Measurements from ENCODE around the gene RPS27.
"Not testable (repeated sequence)": the region's sequence is repeated elsewhere in the genome, so short reads cannot be mapped to it uniquely, and the experiment has no call there.

The RPS27 gene

GRCh38 chr1:154014154-154014907 is 23.8 kb downstream of the RPS27 start:
- H3K4me3 ChIP-seq (ENCODE audit: low read depth, low read length), result no peak overlapping the region
- TF ChIP-seq CTCF (IDR thresholded peaks at IDR 0.05; ENCODE audit: low read depth, low read length), result no peak

- no peak for TF ChIP-seq CTCF (IDR thresholded peaks at IDR 0.05; ENCODE audit: low read depth, low read length)
- no peak overlapping the region for H3K4me3 ChIP-seq (ENCODE audit: low read depth, low read length)
Observed at GRCh38 chr1:154019269-154019668, 28.7 kb downstream of the RPS27 start.

GRCh38 chr1:154019940-154020339 is 29.4 kb downstream of the RPS27 start:
- TF ChIP-seq CTCF (IDR thresholded peaks at IDR 0.05; ENCODE audit: low read depth, low read length), result no peak
- no peak overlapping the region for H3K4me3 ChIP-seq (ENCODE audit: low read depth, low read length)

- not testable (repeated sequence) for H3K4me3 ChIP-seq (ENCODE audit: low read depth, low read length)
Observed at GRCh38 chr1:154033697-154034096, 43.1 kb downstream of the RPS27 start.

Data from WI38 (cell line).